CD4-positive, alpha-beta T cell treated with Interleukin-12 subunit alpha and Interleukin-12 subunit beta, for 1 hour (primary cell): Measurements from ENCODE around the gene DAAM1.

Experiments used
- DNase-seq: peaks from one replicate; pipeline ENCODE4 v3.0.0-alpha.2; 2020

DAAM1 gene

DNA sequence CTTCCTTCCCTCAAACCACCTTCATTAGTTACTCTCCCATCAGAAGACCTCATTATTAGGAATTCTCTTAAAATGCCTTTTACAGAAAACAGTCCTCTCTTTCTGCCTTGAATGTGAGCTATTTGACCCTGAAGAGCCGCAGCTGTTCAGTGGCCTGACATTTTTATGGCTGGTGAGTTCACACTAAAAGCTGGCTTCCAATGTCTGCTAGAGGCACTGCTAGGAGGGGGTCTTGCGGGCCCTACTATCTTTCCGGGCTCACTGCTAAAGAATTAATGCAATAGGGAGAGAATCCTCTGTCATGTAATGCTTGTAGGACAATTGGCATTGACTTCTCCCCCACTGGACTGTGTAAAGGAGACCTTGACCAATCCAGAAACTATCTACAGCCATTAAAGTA lies 189.0 kb downstream of the DAAM1 start:
- DNase-seq = no peak

DNA sequence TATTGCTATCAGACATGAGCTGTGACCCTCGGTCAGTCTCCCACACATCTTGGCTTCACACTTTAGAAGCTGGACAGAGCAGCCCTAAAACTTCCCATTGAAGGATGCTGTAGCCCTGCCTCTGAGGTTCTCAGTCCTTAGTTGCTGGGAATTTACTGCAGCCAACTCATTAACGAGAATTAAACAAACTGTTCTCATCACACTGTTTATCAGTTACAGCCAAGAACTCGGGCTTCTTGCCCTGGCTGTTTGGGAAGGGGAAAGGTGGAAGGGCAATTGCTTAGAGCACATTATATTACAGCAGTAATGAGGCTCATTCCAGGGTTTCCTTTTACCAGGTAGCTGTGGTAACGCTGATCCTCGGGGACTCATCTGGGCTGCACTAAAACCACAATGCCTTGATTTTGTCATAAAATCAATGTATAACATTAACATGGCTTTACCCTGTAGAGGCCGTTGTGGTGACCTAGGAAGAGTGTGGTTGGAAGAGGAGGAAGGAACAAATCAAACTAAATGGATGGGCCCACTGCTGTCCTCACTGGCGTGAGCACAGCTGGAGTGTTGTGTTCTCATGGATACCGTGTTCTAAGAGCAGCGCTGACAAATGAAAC lies 189.6 kb downstream of the DAAM1 start:
- no peak for DNase-seq

DNA sequence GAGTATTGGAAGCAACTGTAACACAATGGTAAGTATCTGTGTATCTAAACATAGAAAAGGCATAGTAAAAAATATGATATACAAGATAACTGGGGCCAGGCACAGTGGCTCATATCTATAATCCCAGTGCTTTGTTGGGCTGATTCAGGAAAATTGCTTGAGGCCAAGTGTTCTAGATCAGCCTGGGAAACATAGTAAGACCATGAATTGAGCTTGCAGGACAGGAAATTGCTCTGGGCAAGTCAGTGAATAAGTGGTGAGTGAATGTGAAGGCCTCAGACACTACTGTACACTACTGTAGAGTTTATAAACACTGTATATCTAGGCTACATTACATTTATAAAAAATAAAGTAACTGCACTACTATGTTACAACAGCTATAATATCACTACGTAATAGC lies 201.5 kb downstream of the DAAM1 start:
- no peak for DNase-seq

DNA sequence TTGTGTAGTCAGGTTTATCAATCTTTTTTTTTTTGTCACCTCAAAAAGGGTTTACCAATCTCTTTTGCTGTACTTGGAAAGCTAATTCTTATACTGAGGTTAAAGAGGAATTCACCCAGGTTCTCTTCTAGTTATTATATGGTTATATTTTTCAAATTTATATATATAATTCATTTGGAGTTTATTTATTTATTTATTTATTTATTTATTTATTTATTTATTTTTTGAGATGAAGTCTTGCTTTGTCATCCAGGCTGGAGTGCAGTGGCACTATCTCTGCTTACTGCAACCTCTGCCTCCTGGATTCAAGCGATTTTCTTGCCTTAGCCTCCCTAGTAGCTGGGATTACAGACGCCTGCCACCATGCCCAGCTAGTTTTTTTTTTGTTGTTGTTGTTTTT lies 202.9 kb downstream of the DAAM1 start:
- DNase-seq = no peak

DNA sequence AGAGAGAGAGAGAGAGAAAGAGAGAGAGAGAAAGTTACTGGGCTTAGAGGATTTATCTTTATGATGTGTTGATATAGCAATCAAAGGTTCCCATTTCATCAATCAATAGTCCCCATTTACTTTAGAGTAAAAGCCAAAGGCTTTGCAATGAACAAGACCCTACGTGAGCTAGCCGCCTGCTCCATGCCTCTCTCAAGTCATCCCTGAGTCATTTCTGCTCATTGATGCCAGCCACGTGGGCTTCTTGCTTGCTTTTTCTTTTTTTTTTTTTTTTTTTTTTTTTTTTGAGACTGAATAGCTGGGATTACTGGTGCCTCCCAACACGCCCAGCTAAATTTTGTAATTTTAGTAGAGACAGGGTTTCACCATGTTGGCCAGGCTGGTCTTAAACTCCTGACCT lies 205.8 kb downstream of the DAAM1 start:
- DNase-seq = no peak

DNA sequence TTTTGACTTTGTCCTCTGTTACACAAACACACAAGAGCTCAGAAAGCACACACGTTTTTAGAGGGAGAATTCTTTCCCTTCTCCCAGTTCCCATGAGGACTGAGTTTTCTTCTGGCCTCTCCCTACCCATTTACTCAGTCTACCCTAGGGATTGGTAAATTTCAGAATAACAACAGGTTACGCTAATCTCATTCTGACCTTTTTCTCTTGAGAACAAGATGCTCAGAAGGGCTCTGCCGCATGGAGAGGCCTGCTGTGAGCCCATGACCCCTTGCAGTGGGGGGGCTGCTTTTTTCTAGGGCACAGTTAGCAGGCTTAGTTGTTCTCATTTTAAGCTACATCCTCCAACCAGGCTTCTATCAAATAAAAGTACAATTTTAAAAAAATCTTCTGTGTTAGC lies 207.2 kb downstream of the DAAM1 start:
- no peak for DNase-seq

DNA sequence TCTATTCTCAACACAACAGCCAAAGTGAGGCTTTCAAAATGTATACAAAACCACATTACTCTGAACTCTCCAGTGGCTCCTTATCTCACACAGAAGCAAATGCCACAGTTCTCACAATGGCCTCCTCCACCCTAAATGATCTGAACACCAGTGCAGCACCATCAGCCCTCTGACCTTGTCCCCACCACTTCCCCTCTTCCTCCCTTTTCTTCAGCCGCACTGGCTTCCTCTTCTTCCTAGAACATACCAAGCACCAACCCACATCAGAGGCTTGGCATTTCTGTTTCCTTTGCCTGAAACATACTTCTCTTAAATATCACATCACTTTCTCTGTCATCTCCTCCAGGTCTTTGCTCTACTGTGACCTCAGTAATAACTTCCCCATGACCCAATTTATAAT lies 210.4 kb downstream of the DAAM1 start:
- DNase-seq = no peak

DNA sequence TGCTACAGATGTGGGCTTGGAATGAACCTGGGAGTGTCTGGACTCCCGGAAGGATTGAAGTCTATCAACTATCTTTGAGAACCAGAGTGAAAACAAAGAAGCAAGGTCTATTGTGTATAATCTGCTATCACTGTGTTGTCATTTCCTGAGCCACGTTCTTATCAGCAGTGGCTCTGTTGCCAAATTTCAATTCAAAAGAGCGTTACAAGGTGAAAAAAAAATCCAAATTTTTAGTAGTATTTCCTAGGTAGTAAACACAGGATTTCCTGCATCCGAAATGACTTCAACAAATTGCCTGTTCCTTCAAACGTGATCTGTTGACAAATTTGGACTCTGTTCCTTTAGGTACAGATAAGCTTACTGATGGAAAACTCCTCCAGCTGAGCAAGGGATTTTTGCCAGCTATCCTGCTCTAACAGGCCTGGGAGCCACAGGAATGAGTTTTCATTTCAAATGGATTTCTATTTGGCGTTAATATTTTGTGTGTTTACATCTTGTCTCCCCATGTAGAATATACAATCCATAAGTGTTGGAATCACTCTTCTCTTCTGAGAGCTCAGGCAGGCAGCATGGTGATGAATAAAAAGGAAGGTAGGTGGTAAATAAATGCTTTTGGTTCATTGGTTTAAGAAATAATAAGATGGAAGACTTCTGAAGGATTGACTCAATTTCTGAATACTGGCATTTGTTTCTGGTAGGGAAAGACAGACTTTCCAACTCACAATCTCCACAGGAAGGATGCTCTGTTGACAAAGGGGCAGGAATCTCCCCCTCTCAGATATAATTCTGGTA lies 218.2 kb downstream of the DAAM1 start:
- DNase-seq = no peak

DNA sequence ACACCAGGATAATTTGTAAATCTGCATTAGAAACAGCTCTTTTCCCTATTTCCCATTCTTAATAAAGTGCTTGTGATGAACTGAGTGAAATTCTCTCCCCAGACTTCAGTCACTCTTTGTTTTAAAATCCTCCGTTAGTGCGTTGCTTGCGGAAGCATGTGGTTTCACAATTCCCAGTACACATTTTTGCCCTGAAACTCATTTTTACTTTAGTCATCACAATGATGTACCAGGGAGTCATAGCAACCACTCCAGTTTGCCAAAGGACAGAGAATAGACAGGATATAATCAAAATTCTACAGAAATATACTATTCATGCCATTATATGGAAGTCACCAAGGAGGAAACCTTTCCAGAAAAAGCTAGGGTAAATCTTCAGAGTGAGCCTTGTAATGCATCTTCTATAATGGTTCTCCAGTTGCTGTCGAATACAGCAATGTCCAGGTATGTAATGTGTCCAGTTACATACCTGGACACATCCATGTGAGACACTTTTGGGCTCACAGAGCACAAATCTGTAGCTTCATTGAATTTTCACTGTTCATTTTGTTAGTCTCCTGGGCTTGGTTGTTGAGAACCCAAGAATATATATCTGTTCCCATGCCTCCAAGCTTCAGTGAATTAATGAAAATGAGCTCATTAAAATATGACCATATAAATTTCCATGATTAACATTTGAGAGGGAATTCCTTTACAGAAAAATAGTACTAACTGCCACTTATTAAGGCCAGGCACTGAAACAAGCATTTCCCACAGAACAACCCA lies 219.0 kb downstream of the DAAM1 start:
- no peak for DNase-seq

DNA sequence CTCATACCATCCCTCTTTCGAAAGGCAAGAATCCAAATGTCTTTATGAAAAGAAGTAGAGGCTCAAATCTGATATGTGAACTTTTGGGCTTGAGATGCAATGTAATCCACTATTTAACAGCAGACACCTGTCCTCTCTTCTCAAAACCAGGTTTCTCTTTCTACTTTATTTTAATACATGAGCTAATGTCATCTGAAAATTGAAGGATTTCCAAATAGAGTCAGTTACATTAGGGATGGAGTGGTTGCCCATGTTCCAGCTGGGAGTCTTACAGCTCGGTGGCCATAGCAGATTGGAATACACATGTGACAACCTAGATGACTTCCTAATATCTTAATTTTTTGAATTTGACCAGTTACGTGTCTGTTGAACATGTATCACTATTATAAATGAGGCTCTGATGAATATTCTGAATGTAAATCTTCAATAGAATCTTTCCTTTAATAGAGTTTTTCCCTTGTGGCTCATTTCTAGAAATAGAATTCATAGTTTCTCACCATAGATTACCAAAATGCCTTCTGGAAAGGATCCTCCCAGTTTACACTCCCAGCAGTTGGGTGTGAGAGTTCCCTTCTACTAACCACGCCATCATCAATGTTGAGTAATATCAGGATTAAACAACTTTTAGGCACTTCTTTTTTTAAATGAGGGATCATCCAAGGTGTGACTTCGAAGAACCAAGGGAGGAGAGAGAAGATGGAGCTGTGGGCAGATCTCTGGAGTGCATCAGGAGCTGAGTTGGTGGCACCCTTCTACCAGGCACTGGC lies 227.6 kb downstream of the DAAM1 start:
- no peak for DNase-seq

DNA sequence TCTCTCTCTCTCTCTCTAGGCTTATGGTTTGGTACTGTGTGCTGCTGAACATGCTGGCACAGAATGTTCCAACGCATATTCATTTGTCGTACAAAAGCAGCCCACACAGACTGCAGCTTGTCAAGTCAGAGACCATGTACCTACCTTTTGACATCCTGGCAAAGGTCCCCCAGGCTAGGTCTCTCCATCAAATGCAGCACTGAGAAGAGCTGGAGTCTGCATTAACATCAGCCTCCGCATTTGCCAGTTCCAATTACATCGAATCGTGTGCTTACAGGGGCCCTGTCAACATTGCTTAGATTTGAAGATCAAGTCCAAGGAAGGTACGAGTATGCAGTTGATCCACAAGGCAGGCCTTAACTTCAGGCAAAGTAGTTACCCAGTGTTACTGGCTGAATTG lies 228.8 kb downstream of the DAAM1 start:
- no peak for DNase-seq

DNA sequence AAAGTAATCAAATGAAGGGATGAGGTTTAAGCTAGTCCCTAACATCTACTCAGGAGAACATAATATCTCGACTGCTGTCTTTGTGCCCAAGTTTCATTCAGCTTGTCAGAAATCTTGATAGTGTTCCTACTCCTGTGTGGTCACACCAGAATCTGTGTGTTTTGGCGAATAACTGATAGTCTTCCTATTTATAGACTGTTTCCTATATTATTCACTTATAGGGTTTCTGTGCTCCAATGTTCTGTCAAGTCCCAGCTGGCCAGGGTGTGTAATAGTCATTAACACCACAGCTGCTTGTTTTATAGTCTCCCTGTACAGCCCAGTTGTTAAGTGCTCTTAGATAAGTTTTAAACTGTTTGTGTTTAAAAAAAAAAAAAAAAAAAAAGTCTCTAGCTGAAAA lies 230.8 kb downstream of the DAAM1 start:
- no peak for DNase-seq
